ENCODE data around the gene SGF29.
"Not testable (repeated sequence)": the region's sequence is repeated elsewhere in the genome, so short reads cannot be mapped to it uniquely, and the experiment has no call there.

SGF29 gene

DNA sequence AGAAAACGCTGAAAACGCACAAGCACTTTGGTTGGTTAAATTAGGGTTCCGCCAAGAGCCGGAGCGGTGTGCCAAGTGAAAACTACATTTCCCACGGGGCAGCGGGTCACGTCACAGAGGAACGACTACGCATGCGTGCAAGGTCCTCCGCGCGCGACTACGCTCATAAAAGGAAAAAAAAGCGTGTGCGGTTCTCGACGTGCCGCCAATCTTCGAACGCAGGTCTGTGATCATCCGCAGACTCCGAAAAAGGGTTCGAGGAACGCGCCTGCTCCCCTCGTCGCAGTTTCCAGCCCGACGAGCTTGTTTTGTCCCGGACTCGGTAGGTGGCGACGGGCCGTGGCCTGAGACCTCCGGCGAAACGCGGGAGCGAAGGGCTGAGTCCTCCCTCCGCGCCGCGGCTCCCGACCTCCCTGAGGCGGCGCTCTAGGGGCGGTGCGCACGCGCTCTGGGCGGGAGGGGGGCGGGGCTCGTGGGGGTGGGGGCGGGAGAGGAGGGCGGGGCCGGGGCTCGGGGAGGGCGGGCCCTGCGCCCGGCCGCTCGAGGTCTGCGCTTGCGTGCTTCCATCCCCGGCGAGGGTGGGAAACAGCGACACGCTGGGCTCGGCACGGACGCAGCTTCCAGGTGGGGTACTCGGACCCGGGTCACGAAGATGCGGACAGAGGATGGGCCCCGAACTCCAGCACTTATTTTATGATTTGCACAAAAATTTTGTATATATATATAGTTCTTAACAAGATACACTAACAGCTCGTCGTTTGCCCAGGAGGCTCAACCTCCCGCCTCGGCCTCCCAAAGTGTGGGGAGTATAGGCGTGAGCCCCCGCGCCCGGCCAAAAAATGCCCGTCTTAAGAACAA, at the start of gene SGF29:
TSS of gene SGF29 (plus strand) at position 145 of the 858 bp plus-strand sequence. CDS start 27,150 bp downstream, outside the sequence.
- DNase-seq (ENCODE audit: low spot score): peak; percentile 93

GRCh38 chr16:28504707-28505404, 48.9 kb upstream of the SGF29 start:
- no peak for DNase-seq (ENCODE audit: low spot score)

- DNase-seq (ENCODE audit: low spot score): no peak
Observed at GRCh38 chr16:28505489-28506137, 48.1 kb upstream of the SGF29 start.

- no peak for DNase-seq (ENCODE audit: low spot score)
Observed at GRCh38 chr16:28511031-28511430, 42.7 kb upstream of the SGF29 start.

- no peak for DNase-seq (ENCODE audit: low spot score)
Observed at GRCh38 chr16:28511801-28512789, 41.6 kb upstream of the SGF29 start.

- no peak for DNase-seq (ENCODE audit: low spot score)
Observed at GRCh38 chr16:28513484-28514181, 40.1 kb upstream of the SGF29 start.

DNA sequence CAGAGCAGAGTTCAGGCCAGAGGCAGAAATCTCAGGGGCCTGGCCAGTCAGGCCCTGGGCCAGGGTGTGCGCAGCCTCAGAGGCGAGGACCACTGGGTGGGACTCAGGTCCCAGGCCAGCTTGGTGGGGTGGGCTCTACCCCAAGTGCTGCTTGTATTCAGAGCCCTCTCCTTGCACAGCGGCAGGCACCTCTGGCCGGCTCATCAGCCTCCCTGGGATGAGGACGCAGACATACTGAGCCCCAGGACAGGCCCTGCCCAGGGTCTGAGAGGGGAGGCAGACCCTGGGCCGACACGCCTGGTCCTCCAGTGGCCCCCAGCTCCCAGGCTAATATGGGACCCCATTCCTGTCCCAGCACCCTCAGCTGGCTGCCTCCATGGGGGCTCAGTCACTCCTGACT, 39.5 kb upstream of the SGF29 start:
- DNase-seq (ENCODE audit: low spot score): no peak

- no peak for DNase-seq (ENCODE audit: low spot score)
Observed at GRCh38 chr16:28520672-28521071, 33.0 kb upstream of the SGF29 start.

- no peak for DNase-seq (ENCODE audit: low spot score)
Observed at GRCh38 chr16:28521436-28521835, 32.3 kb upstream of the SGF29 start.

- DNase-seq (ENCODE audit: low spot score): no peak
Observed at GRCh38 chr16:28522792-28523191, 30.9 kb upstream of the SGF29 start.

- peak; percentile 32 for DNase-seq (ENCODE audit: low spot score)
Observed at GRCh38 chr16:28524681-28525171, 29.0 kb upstream of the SGF29 start.

DNA sequence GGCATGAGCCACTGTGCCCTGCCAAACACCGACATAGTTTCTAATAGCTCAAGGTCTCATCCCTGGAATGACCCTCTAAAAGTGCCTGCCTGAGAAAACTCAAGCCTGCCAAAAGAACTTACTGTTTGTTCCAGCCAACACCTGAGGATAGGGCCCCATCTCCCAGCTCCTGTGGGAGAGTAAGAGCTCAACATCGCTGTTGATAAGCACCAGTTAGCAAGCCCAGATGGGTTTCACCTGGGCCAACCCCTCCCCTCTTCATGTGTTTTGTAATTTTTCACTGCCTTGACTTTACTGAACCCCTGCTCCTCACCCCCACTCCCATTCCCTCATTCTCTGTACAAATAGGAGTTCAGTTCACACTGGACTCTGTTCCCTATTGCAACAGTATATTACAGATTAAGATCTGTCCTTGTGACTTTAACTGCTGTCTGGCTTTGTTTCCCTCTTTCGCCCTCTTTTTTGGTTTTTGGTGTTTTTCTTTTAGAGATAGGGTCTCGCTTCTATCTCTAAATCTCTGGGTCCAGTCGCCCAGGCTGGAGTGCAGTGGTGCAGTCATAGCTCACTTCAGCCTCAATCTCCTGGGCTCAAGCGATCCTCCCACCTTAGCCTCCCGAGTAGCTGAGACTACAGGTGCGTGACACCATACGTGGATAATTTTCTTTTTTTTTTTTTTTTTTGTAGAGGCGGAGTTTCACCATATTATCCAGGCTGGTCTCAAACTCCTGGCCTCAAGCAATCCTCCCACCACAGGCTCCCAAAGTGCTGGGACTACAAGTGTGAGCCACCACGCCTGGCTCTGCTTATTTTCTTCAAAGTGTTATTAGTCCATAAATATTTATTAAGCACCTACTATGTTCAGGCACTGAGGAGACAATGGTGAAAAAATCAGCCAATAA, 27.3 kb upstream of the SGF29 start:
- no peak for DNase-seq (ENCODE audit: low spot score)

- not testable (repeated sequence) for DNase-seq (ENCODE audit: low spot score)
Observed at GRCh38 chr16:28527100-28527785, 26.5 kb upstream of the SGF29 start.

GRCh38 chr16:28527985-28528384, 25.7 kb upstream of the SGF29 start:
- DNase-seq (ENCODE audit: low spot score): no peak

GRCh38 chr16:28528463-28528867, 25.3 kb upstream of the SGF29 start:
- no peak for DNase-seq (ENCODE audit: low spot score)

GRCh38 chr16:28529124-28529523, 24.6 kb upstream of the SGF29 start:
- DNase-seq (ENCODE audit: low spot score): no peak

DNA sequence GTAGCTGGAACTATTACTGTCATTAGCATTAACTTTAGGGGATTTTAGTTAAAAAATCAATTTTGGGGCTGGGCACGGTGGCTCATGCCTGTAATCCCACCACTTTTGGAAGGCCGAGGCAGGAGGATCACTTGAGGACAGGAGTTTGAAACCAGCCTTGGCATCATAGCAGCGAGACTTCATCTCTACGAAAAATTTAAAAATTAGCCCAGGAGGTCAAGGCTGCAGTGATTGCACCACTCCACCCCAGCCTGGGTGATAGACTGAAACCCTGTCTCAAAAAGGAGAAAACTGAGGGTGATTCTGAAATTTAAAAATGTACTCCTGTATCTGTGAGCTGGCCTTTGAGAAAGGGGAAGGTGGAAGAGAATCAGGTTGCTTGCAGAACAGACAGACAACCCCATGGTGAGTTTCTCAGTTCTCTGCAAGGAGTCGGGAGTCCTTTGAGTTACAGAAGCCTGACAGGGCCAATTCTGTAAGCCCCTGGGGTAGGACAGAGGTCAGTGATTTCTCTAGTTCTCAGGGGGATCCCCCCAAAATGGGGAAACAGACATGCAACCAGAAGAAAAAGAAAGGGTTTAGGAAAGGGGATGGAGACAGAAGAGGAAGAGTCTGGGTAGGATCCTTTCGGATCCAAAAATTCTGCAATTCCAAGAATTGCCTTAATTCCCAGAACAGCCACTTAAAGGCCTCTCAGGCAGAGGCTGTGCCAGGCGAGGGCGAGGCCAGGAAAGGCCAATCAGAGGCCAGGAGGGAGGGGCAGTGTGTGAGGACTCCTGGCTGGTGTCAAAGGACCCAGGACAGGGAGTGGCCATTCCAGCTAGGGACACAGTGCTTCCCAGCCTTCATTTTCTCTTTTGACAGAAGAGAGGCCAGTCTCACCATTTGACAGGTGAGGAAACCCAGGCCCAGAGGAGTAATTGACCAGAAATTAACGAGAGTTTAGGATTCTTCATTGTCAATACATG, 21.7 kb upstream of the SGF29 start:
- no peak for DNase-seq (ENCODE audit: low spot score)
